NT2/D1 (cell line): ENCODE data around the gene CCDC60.

Source experiments
- SUZ12 ChIP-seq: IDR thresholded peaks from 2 replicates; pipeline ENCODE4 v1.6.1; 2011; ENCODE audit not compliant: insufficient read length, insufficient read depth; ENCODE audit errors: extremely low read depth
- YY1 ChIP-seq: IDR thresholded peaks from 2 replicates; pipeline ENCODE4 v1.6.1; 2011; ENCODE audit not compliant: insufficient read length, insufficient read depth
- ZNF274 ChIP-seq: IDR thresholded peaks from 2 replicates; pipeline ENCODE4 v1.6.1; 2011; ENCODE audit warnings: mild to moderate bottlenecking, low read depth, low read length

- TF ChIP-seq ZNF274 (no peak), YY1 (no peak), SUZ12 (no peak)
These were observed 19.6 kb downstream of the CCDC60 start for GRCh38 chr12:119354172-119354571.
